ENCODE data around the gene IL19.

The IL19 gene

GRCh38 chr1:206769304-206769731 lies 1.3 kb upstream of the IL19 start:
- H3K9me3 ChIP-seq (ENCODE audit: control insufficient read depth, insufficient read depth, low read depth, low read length) = no peaks in the 10 kb centered on the region
- TF ChIP-seq ZNF18 (tag by site-specific recombination; IDR thresholded peaks at IDR 0.05) = no peak
- no peak for TF ChIP-seq ZBTB49 (tag by site-specific recombination; IDR thresholded peaks at IDR 0.05; ENCODE audit: low read depth)
- TF ChIP-seq GLIS1 (tag by site-specific recombination; IDR thresholded peaks at IDR 0.05) = no peak
- peak; percentile 27; the same call in 1 of the 2 replicates for TF ChIP-seq PRDM1 (tag by site-specific recombination; IDR thresholded peaks at IDR 0.05)
- no peak for TF ChIP-seq ZNF549 (tag by site-specific recombination; IDR thresholded peaks at IDR 0.05)
- TF ChIP-seq MZF1 (tag by site-specific recombination; IDR thresholded peaks at IDR 0.05; ENCODE audit: borderline replicate concordance) = no peak
- no peak for TF ChIP-seq PBX3 (CRISPR knock-in tag; IDR thresholded peaks at IDR 0.05)
- H3K36me3 ChIP-seq (ENCODE audit: control insufficient read depth in 2 of 2, insufficient read depth in 1 of 2, low read length in 2 of 2) = no peaks in the 10 kb centered on the region
- ChIA-PET CTCF (interaction anchor here (1.6 to 1.9 kb wide), 3 partner anchors 29 to 143 kb away, joined by 4 to 7 read pairs (median 6); no protein-coding TSS in a partner anchor), POLR2A (no interaction called here)
- no peaks in the 10 kb centered on the region for H3K4me1 ChIP-seq (ENCODE audit: control insufficient read depth, insufficient read depth, low read length)
- H3K4me3 ChIP-seq (ENCODE audit: low read depth, low read length) = no peak overlapping the region
- no peak overlapping the region for H3K27ac ChIP-seq (ENCODE audit: extremely low read depth, low read depth, low read length)

GRCh38 chr1:206771338-206771692 lies 742 bp downstream of the IL19 start:
- Histone ChIP-seq H3K4me3 (ENCODE audit: low read depth, low read length) (no peak overlapping the region), H3K27ac (ENCODE audit: extremely low read depth, low read depth, low read length) (no peak overlapping the region), H3K4me1 (ENCODE audit: control insufficient read depth, insufficient read depth, low read length) (no peaks in the 10 kb centered on the region), H3K36me3 (ENCODE audit: control insufficient read depth in 2 of 2, insufficient read depth in 1 of 2, low read length in 2 of 2) (no peaks in the 10 kb centered on the region), H3K9me3 (ENCODE audit: control insufficient read depth, insufficient read depth, low read depth, low read length) (no peaks in the 10 kb centered on the region)
- ChIA-PET CTCF (interaction anchor here (0.6 to 0.7 kb wide), 4 partner anchors 45 to 392 kb away, joined by 3 to 4 read pairs (median 4); no protein-coding TSS in a partner anchor), POLR2A (no interaction called here)
- TF ChIP-seq ZNF16 (tag by site-specific recombination; IDR thresholded peaks at IDR 0.05; ENCODE audit: low read depth) = no peak
- TF ChIP-seq ZNF501 (tag by site-specific recombination; IDR thresholded peaks at IDR 0.05) = no peak
- no peak for TF ChIP-seq CTCF (tag by site-specific recombination; IDR thresholded peaks at IDR 0.05)
- TF ChIP-seq ZNF2 (tag by site-specific recombination; IDR thresholded peaks at IDR 0.05) = no peak
- no peak for TF ChIP-seq ZNF133 (tag by site-specific recombination; IDR thresholded peaks at IDR 0.05)
- TF ChIP-seq ZBTB7A (tag by site-specific recombination; IDR thresholded peaks at IDR 0.05; ENCODE audit: low read depth) = no peak
- no peak for TF ChIP-seq SP3 (tag by site-specific recombination; IDR thresholded peaks at IDR 0.05)
- TF ChIP-seq TRIM28 (IDR thresholded peaks at IDR 0.05; ENCODE audit: borderline replicate concordance, low read length) = no peak
- TF ChIP-seq ZNF202 (tag by site-specific recombination; IDR thresholded peaks at IDR 0.05; ENCODE audit: borderline replicate concordance) = no peak
- TF ChIP-seq ZNF785 (tag by site-specific recombination; IDR thresholded peaks at IDR 0.05) = no peak
- TF ChIP-seq ZNF624 (tag by site-specific recombination; IDR thresholded peaks at IDR 0.05) = no peak
- no peak for TF ChIP-seq PBX3 (CRISPR knock-in tag; IDR thresholded peaks at IDR 0.05)
- TF ChIP-seq ZNF19 (tag by site-specific recombination; IDR thresholded peaks at IDR 0.05; ENCODE audit: low read depth) = no peak
- no peak for TF ChIP-seq ZFP41 (tag by site-specific recombination; IDR thresholded peaks at IDR 0.05; ENCODE audit: borderline replicate concordance)
- TF ChIP-seq IKZF3 (tag by site-specific recombination; IDR thresholded peaks at IDR 0.05) = no peak
- no peak for TF ChIP-seq ZNF747 (tag by site-specific recombination; IDR thresholded peaks at IDR 0.05)
- no peak for TF ChIP-seq ZNF518A (tag by site-specific recombination; conservative IDR thresholded peaks at IDR 0.05; ENCODE audit: low read depth)
